ENCODE results near the gene KLHL10. TPM values are rescaled to one million over a fixed set of nuclear protein-coding genes. Genes with fewer than 3 reads are reported as not detected.

The KLHL10 gene
- total and polyA plus RNA-seq, 2 of the 13 experiments (the other 11 are each of a cell fraction or from before 2014, with no cell fraction given), result 0.04 to 0.08 TPM

DNA sequence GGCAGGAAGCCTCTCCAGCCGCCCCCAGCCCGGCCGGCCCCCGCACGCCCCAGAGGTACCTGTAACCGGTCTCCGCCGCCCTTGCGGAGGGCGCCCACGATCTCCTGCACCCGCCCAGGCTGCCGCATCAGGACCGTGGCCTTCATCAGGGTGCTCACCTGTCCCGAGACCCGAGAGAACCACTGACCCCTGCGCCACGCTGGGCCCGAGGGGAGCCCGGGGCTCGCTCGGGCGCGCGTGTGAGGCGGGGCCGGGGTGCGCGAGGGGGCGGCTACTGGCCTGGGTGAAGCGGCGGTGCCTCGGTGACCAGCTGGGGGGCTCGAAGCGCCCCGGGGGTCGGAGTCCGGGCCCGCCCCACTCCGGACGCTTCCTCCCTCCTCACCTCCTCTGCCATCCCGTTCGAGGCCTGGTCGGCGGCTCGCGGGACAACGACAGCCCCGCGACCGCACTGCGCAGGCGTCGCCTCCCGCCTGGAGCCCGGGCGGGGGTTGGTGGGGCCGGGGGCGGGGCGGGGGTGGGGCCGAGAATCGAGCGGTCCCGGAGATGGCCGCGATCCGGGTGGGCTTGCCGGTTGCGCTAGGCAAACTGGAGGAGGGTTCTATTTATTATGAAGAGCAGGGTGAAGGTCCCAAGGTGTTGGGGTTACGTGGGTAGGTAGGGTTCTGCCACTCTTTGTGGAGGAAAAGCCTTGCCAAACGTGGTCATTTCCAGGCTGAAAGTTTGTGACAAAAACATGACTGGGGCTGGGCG is 1.6 kb upstream of the KLHL10 start, which contains the start of gene NT5C3B (continued):
- TF ChIP-seq, protein P1, sequence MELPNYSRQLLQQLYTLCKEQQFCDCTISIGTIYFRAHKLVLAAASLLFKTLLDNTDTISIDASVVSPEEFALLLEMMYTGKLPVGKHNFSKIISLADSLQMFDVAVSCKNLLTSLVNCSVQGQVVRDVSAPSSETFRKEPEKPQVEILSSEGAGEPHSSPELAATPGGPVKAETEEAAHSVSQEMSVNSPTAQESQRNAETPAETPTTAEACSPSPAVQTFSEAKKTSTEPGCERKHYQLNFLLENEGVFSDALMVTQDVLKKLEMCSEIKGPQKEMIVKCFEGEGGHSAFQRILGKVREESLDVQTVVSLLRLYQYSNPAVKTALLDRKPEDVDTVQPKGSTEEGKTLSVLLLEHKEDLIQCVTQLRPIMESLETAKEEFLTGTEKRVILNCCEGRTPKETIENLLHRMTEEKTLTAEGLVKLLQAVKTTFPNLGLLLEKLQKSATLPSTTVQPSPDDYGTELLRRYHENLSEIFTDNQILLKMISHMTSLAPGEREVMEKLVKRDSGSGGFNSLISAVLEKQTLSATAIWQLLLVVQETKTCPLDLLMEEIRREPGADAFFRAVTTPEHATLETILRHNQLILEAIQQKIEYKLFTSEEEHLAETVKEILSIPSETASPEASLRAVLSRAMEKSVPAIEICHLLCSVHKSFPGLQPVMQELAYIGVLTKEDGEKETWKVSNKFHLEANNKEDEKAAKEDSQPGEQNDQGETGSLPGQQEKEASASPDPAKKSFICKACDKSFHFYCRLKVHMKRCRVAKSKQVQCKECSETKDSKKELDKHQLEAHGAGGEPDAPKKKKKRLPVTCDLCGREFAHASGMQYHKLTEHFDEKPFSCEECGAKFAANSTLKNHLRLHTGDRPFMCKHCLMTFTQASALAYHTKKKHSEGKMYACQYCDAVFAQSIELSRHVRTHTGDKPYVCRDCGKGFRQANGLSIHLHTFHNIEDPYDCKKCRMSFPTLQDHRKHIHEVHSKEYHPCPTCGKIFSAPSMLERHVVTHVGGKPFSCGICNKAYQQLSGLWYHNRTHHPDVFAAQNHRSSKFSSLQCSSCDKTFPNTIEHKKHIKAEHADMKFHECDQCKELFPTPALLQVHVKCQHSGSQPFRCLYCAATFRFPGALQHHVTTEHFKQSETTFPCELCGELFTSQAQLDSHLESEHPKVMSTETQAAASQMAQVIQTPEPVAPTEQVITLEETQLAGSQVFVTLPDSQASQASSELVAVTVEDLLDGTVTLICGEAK (IDR thresholded peaks at IDR 0.05), result no peak
- TF ChIP-seq, protein P1 (CRISPR knock-in tag; IDR thresholded peaks at IDR 0.05), result peak; percentile 42; the same call in 1 of the 2 replicates
- no peak for TF ChIP-seq BCL6 (CRISPR knock-in tag; IDR thresholded peaks at IDR 0.05)
- no peak for TF ChIP-seq SATB2 (CRISPR knock-in tag; IDR thresholded peaks at IDR 0.05)
- TF ChIP-seq CBX5 (CRISPR knock-in tag; IDR thresholded peaks at IDR 0.05; ENCODE audit: borderline replicate concordance), result no peak
- no peak for TF ChIP-seq ZNF260 (CRISPR knock-in tag; IDR thresholded peaks at IDR 0.05; ENCODE audit: borderline replicate concordance, low read depth)
- TF ChIP-seq, protein P2, sequence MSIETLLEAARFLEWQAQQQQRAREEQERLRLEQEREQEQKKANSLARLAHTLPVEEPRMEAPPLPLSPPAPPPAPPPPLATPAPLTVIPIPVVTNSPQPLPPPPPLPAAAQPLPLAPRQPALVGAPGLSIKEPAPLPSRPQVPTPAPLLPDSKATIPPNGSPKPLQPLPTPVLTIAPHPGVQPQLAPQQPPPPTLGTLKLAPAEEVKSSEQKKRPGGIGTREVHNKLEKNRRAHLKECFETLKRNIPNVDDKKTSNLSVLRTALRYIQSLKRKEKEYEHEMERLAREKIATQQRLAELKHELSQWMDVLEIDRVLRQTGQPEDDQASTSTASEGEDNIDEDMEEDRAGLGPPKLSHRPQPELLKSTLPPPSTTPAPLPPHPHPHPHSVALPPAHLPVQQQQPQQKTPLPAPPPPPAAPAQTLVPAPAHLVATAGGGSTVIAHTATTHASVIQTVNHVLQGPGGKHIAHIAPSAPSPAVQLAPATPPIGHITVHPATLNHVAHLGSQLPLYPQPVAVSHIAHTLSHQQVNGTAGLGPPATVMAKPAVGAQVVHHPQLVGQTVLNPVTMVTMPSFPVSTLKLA (IDR thresholded peaks at IDR 0.05), result no peak
- no peak for TF ChIP-seq ZNF747 (CRISPR knock-in tag; IDR thresholded peaks at IDR 0.05; ENCODE audit: borderline replicate concordance)
- TF ChIP-seq, protein P3, sequence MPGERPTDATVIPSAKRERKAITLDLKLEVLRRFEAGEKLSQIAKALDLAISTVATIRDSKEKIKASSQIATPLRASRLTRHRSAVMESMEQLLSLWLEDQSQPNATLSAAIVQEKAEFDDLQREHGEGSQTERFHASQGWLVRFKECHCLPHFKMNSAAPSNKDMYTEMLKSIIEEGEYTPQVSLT (CRISPR knock-in tag; IDR thresholded peaks at IDR 0.05; ENCODE audit: borderline replicate concordance, low read depth), result no peak
- TF ChIP-seq, protein P4, sequence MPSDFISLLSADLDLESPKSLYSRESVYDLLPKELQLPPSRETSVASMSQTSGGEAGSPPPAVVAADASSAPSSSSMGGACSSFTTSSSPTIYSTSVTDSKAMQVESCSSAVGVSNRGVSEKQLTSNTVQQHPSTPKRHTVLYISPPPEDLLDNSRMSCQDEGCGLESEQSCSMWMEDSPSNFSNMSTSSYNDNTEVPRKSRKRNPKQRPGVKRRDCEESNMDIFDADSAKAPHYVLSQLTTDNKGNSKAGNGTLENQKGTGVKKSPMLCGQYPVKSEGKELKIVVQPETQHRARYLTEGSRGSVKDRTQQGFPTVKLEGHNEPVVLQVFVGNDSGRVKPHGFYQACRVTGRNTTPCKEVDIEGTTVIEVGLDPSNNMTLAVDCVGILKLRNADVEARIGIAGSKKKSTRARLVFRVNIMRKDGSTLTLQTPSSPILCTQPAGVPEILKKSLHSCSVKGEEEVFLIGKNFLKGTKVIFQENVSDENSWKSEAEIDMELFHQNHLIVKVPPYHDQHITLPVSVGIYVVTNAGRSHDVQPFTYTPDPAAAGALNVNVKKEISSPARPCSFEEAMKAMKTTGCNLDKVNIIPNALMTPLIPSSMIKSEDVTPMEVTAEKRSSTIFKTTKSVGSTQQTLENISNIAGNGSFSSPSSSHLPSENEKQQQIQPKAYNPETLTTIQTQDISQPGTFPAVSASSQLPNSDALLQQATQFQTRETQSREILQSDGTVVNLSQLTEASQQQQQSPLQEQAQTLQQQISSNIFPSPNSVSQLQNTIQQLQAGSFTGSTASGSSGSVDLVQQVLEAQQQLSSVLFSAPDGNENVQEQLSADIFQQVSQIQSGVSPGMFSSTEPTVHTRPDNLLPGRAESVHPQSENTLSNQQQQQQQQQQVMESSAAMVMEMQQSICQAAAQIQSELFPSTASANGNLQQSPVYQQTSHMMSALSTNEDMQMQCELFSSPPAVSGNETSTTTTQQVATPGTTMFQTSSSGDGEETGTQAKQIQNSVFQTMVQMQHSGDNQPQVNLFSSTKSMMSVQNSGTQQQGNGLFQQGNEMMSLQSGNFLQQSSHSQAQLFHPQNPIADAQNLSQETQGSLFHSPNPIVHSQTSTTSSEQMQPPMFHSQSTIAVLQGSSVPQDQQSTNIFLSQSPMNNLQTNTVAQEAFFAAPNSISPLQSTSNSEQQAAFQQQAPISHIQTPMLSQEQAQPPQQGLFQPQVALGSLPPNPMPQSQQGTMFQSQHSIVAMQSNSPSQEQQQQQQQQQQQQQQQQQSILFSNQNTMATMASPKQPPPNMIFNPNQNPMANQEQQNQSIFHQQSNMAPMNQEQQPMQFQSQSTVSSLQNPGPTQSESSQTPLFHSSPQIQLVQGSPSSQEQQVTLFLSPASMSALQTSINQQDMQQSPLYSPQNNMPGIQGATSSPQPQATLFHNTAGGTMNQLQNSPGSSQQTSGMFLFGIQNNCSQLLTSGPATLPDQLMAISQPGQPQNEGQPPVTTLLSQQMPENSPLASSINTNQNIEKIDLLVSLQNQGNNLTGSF (CRISPR knock-in tag; IDR thresholded peaks at IDR 0.05), result no peak
- no peak for TF ChIP-seq RCOR2 (CRISPR knock-in tag; IDR thresholded peaks at IDR 0.05)
- TF ChIP-seq NR2C2 (CRISPR knock-in tag; IDR thresholded peaks at IDR 0.05; ENCODE audit: borderline replicate concordance), result peak; percentile 25
- no peak for TF ChIP-seq ZNF572 (CRISPR knock-in tag; IDR thresholded peaks at IDR 0.05)
